T-helper 17 cell (primary cell): ENCODE measurements around the gene FAXDC2. TPM values are rescaled to one million over a fixed set of nuclear protein-coding genes. Genes with fewer than 3 reads are reported as not detected.

Experiments
- ATAC-seq: fragments of 150-1000 bp; cut with Tn5 transposase; 2 replicates; pipeline ENCODE4 v1.10.0; 2021; ENCODE audit warnings: mild to moderate bottlenecking, moderate library complexity
- DNase-seq, 3 donors: peaks; one replicate each; pipeline versions ENCODE4 v3.0.0 to v3.0.0-alpha.2; 2020 to 2021
- H3K9me3 ChIP-seq: one replicate; pipeline ENCODE4 v1.7.0; 2013; ENCODE audit warnings: low read length, mild to moderate bottlenecking; ENCODE audit not compliant: control insufficient read depth, poor library complexity, severe bottlenecking
- H3K27ac Mint-ChIP-seq: one replicate; pipeline ENCODE4 v1.8.0; 2022; ENCODE audit warnings: mild to moderate bottlenecking, moderate library complexity, mixed read lengths
- H3K27me3 Mint-ChIP-seq: one replicate; pipeline ENCODE4 v1.8.0; 2022; ENCODE audit warnings: mixed read lengths
- H3K36me3 Mint-ChIP-seq: one replicate; pipeline ENCODE4 v1.8.0; 2022; ENCODE audit warnings: low read depth, mixed read lengths
- H3K4me1 Mint-ChIP-seq: one replicate; pipeline ENCODE4 v1.8.0; 2022; ENCODE audit warnings: mild to moderate bottlenecking, mixed read lengths
- H3K4me3 Mint-ChIP-seq: one replicate; pipeline ENCODE4 v1.8.0; 2022; ENCODE audit warnings: mild to moderate bottlenecking, moderate library complexity, mixed read lengths
- total RNA-seq, 4 donors: library from RNA in 2 of 4; stranded (reverse) in 2 of 4; gene quantifications; one replicate each; pipeline ENCODE4 v1.2.3 and lab custom pipeline; 2022 to 2026

Gene FAXDC2
- total RNA-seq, 2 donors from 2014 or later = 1.1 to 36.8 TPM

GRCh38 chr5:154816891-154817492, 33.4 kb downstream of the FAXDC2 start:
- ATAC-seq (no peak), DNase-seq (no peak)
- Mint-ChIP-seq H3K27me3 (no peaks in the 10 kb centered on the region), H3K27ac (no peak overlapping the region), H3K36me3 (peaks cover 4% of the 10 kb centered on the region), H3K4me3 (no peak overlapping the region), H3K4me1 (peaks cover 31% of the 10 kb centered on the region)
- no peaks in the 10 kb centered on the region for H3K9me3 ChIP-seq

- no peak for ATAC-seq
- no peak for DNase-seq
- no peaks in the 10 kb centered on the region for H3K9me3 ChIP-seq
- Mint-ChIP-seq H3K4me3 (no peak overlapping the region), H3K27me3 (no peaks in the 10 kb centered on the region), H3K4me1 (peaks cover 31% of the 10 kb centered on the region), H3K36me3 (peaks cover 7% of the 10 kb centered on the region), H3K27ac (peak overlapping the region; percentile 68)
These were observed 34.6 kb downstream of the FAXDC2 start for GRCh38 chr5:154815684-154816247.

- DNase-seq (no peak), ATAC-seq (no peak)
- H3K27me3 Mint-ChIP-seq = no peaks in the 10 kb centered on the region
- H3K4me3 Mint-ChIP-seq = no peak overlapping the region
- no peaks in the 10 kb centered on the region for H3K9me3 ChIP-seq
- peaks cover 7% of the 10 kb centered on the region for H3K36me3 Mint-ChIP-seq
- H3K27ac Mint-ChIP-seq = peak overlapping the region; percentile 68
- H3K4me1 Mint-ChIP-seq = peaks cover 30% of the 10 kb centered on the region
These were observed 35.4 kb downstream of the FAXDC2 start for GRCh38 chr5:154815025-154815424.

DNA sequence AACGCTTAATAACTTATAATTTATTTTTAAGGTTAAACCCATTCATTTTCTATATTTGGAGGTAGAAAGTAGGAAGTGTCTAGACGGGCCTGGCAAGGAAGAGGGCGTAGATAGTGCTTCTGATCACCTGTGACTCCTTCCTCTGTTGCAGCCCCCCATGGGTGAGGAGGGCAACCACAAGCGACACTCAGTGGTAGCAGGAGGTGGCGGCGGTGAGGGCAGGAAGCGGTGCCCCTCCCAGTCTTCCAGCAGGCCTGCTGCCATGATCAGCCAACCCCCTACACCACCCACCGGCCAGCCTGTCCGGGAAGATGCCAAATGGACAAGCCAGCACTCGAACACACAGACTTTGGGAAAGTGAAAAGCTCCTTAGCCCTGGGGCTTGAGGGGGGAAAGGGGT, 36.7 kb downstream of the FAXDC2 start:
- Mint-ChIP-seq H3K27ac (peak overlapping the region; percentile 39), H3K36me3 (peaks cover 7% of the 10 kb centered on the region), H3K27me3 (no peaks in the 10 kb centered on the region), H3K4me3 (peak overlapping the region; percentile 5), H3K4me1 (peaks cover 28% of the 10 kb centered on the region)
- no peaks in the 10 kb centered on the region for H3K9me3 ChIP-seq
- no peak for DNase-seq
- ATAC-seq = peak; percentile 69

DNA sequence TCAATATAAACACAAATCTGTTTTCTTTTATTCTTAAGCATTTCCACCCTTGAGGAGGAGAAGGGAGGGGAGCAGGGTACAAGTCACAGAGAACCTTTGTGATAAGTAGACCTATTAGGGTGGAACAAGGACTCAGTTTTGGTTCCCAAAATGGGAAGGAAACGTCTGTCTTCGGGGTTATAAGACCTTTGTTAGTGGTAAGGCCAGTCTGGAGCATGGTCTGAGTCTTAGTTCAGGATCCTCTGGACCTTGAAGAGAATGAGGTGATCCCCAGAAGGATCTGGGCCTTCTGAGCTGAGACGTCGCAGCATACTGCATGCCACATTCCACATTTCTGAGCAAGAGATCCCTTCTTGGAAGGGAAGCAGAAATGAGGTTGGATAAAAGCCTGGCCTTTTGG, 37.2 kb downstream of the FAXDC2 start:
- Mint-ChIP-seq H3K27me3 (no peaks in the 10 kb centered on the region), H3K36me3 (peaks cover 7% of the 10 kb centered on the region), H3K4me1 (peaks cover 28% of the 10 kb centered on the region), H3K4me3 (no peak overlapping the region), H3K27ac (peak overlapping the region; percentile 39)
- no peaks in the 10 kb centered on the region for H3K9me3 ChIP-seq
- ATAC-seq (no peak), DNase-seq (no peak)

DNA sequence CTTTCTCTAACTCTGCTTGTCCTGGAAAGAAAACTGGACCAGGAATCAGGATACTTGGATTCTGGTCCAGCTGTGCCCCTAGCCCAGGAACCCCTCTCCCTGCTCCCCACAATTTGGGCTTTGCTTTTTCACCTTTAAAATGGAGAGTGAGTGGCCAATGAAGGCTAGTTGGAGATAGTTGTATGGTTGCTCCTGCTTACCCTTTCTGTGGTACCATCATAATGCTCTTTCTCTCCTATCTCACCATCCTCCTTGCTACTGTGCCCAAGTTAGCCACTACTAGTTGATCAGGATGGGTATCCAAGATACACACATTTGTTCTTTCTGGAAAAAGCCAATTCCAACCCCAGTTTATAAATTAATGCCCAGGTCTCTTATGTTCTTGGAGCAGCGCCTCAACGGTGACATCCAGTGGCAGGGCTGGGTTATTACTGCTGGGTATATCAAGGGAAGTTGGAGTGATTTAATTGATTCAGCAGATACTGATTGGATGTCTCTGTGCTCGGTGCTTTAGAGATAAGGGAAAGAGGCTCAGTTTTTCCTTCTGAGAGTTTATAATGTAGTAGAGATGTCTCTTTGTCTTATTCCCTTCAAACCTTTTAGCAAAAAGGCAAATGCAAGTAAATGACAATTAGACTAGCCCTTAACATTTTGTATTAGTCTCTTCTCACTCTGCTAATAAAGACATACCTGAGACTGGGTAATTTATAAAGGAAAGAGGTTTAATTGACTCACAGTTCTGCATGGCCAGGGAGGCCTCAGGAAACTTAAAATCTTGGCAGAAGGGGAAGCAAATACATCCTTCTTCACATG, 38.5 kb downstream of the FAXDC2 start:
- H3K27ac Mint-ChIP-seq = peak overlapping the region; percentile 53
- H3K27me3 Mint-ChIP-seq = no peaks in the 10 kb centered on the region
- peak; percentile 35 to 51 (median 41) for DNase-seq
- H3K4me1 Mint-ChIP-seq = peaks cover 28% of the 10 kb centered on the region
- H3K4me3 Mint-ChIP-seq = peak overlapping the region; percentile 67
- H3K9me3 ChIP-seq = no peaks in the 10 kb centered on the region
- peak; percentile 90 for ATAC-seq
- H3K36me3 Mint-ChIP-seq = peaks cover 7% of the 10 kb centered on the region

DNA sequence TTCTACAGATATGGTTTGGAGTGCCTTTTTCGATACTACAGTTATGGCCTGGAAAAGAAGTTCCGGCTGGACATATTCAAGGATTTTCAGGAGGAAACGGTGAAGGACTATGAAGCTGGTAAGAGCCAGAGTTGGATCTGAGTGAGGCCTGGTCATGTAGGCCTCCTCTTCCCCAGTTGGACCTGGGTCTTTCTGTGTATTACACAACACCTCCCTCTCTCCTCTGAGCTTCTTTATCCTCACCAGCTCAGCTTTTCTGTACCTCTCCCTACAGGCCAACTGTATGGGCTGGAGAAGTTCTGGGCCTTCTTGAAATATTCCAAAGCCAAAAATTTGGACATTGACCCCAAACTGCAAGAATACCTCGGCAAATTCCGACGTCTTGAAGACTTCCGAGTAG, 39.2 kb downstream of the FAXDC2 start:
- Mint-ChIP-seq H3K4me3 (no peak overlapping the region), H3K4me1 (peaks cover 28% of the 10 kb centered on the region), H3K27me3 (no peaks in the 10 kb centered on the region), H3K36me3 (peaks cover 7% of the 10 kb centered on the region), H3K27ac (no peak overlapping the region)
- no peaks in the 10 kb centered on the region for H3K9me3 ChIP-seq
- ATAC-seq (no peak), DNase-seq (no peak)

- H3K9me3 ChIP-seq = no peaks in the 10 kb centered on the region
- Mint-ChIP-seq H3K36me3 (peaks cover 9% of the 10 kb centered on the region), H3K27ac (no peak overlapping the region), H3K4me3 (no peak overlapping the region), H3K27me3 (no peaks in the 10 kb centered on the region), H3K4me1 (peaks cover 10% of the 10 kb centered on the region)
- no peak for ATAC-seq
- DNase-seq = no peak
These were observed 44.2 kb downstream of the FAXDC2 start for GRCh38 chr5:154806176-154806575.

DNA sequence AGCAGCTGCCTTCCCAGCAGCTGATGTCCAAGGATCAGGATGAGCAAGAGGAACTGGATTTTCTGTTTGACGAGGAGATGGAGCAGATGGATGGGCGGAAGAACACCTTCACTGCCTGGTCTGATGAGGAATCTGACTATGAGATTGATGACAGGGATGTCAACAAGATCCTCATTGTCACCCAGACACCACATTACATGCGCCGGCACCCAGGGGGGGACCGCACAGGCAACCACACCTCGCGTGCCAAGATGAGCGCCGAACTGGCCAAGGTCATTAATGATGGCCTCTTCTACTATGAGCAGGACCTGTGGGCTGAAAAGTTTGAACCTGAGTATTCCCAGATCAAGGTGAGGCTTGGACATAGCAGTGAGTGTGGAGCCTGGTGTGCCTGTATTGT, 48.4 kb downstream of the FAXDC2 start:
- peak overlapping the region; percentile 81 for H3K27ac Mint-ChIP-seq
- no peaks in the 10 kb centered on the region for H3K27me3 Mint-ChIP-seq
- peaks cover 12% of the 10 kb centered on the region for H3K36me3 Mint-ChIP-seq
- no peak overlapping the region for H3K4me3 Mint-ChIP-seq
- DNase-seq (no peak), ATAC-seq (no peak)
- no peaks in the 10 kb centered on the region for H3K9me3 ChIP-seq
- peaks cover 10% of the 10 kb centered on the region for H3K4me1 Mint-ChIP-seq

DNA sequence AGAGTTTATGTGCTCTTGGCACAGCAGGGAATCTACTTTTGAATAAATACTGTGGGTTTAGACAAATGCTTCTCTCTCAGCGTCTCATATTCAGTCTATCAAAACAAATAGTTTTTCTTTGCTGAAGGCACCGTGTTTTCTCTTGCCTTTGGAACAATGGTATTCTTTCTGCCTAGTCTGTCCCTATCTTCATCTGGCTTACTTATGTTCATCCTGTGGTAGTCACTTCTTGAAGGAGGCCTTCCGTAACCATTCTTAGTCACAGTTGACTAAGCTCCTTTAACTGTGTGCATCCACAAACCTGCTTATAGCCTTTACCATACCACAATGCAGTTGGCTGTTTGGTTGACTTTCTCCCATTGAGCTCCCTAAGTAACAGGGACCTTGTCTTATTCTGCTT, 49.3 kb downstream of the FAXDC2 start:
- DNase-seq = no peak
- Mint-ChIP-seq H3K36me3 (peaks cover 10% of the 10 kb centered on the region), H3K27ac (no peak overlapping the region), H3K27me3 (no peaks in the 10 kb centered on the region), H3K4me1 (peaks cover 10% of the 10 kb centered on the region), H3K4me3 (no peak overlapping the region)
- H3K9me3 ChIP-seq = no peaks in the 10 kb centered on the region
- no peak for ATAC-seq

DNA sequence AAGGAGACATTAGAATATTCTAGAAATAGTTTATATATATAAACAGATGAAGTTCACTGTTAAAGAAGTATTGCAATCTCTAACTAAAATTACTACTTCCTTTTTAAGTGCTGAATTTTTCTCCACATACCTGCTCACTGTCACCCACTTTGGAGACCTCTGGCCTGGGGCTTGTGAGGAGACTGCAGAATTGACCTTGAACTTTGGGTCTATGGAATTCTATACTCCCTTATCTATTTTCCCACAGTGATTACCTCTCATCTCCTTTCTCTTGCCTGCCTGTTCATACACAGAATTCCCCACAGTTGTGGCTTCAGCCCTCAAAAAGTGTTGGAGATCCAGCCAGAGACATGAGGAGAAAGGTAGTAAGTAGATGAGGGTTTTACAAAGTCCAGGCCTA, 49.8 kb downstream of the FAXDC2 start:
- no peaks in the 10 kb centered on the region for H3K27me3 Mint-ChIP-seq
- peaks cover 10% of the 10 kb centered on the region for H3K4me1 Mint-ChIP-seq
- ATAC-seq (no peak), DNase-seq (no peak)
- peaks cover 10% of the 10 kb centered on the region for H3K36me3 Mint-ChIP-seq
- H3K27ac Mint-ChIP-seq = no peak overlapping the region
- H3K9me3 ChIP-seq = no peaks in the 10 kb centered on the region
- no peak overlapping the region for H3K4me3 Mint-ChIP-seq

GRCh38 chr5:154797762-154798161, 52.6 kb downstream of the FAXDC2 start:
- H3K4me1 Mint-ChIP-seq = peaks cover 23% of the 10 kb centered on the region
- ATAC-seq (no peak), DNase-seq (no peak)
- H3K4me3 Mint-ChIP-seq = no peak overlapping the region
- H3K27me3 Mint-ChIP-seq = no peaks in the 10 kb centered on the region
- H3K36me3 Mint-ChIP-seq = peaks cover 18% of the 10 kb centered on the region
- H3K27ac Mint-ChIP-seq = no peak overlapping the region
- H3K9me3 ChIP-seq = no peaks in the 10 kb centered on the region

- H3K4me3 Mint-ChIP-seq = no peak overlapping the region
- H3K4me1 Mint-ChIP-seq = peaks cover 21% of the 10 kb centered on the region
- DNase-seq = no peak
- no peaks in the 10 kb centered on the region for H3K9me3 ChIP-seq
- peak overlapping the region; percentile 83 for H3K27ac Mint-ChIP-seq
- no peak for ATAC-seq
- H3K36me3 Mint-ChIP-seq = peaks cover 17% of the 10 kb centered on the region
- H3K27me3 Mint-ChIP-seq = no peaks in the 10 kb centered on the region
These were observed 55.2 kb downstream of the FAXDC2 start for GRCh38 chr5:154795235-154795596.
